H1 (cell line): ENCODE results near the gene C1QA. TPM values are rescaled to one million over a fixed set of nuclear protein-coding genes. Genes with fewer than 3 reads are reported as not detected.

Source experiments
- CTCF ChIA-PET: fragments of 300-600 bp; sonication (Branson Sonifier 250); formaldehyde crosslinking; loops from one replicate; lab custom pipeline; 2021; ENCODE audit not compliant: partially characterized antibody; lab: Charles Lee
- POLR2A ChIA-PET: fragments of 300-600 bp; sonication (Branson Sonifier 250); formaldehyde crosslinking; loops from one replicate; lab custom pipeline; 2021; ENCODE audit warnings: inconsistent platforms; ENCODE audit not compliant: partially characterized antibody; lab: Charles Lee
- DNase-seq, 2 experiments: peaks; one replicate each; pipeline versions ENCODE4 v3.0.0 to v3.0.0-alpha.2; 2010 to 2022; ENCODE audit warnings: low spot score in 2 of 2, low read depth in 1 of 2, mixed read lengths in 1 of 2
- FAIRE-seq: peaks from 2 replicates; lab custom pipeline; 2011; peaks lifted over from hg19 to GRCh38; lab: Jason Lieb, UNC
- H2AFZ ChIP-seq: 2 replicates; pipeline ENCODE4 v1.8.1; 2012; ENCODE audit warnings: low read length, inconsistent platforms
- H2AK5ac ChIP-seq: 2 replicates; pipeline ENCODE4 v1.6.1; 2013; ENCODE audit warnings: low read depth, low read length
- H2BK120ac ChIP-seq: replicated peaks from 2 replicates; pipeline ENCODE3; 2013; ENCODE audit warnings: low read depth, low read length, inconsistent platforms
- H2BK12ac ChIP-seq: 2 replicates; pipeline ENCODE4 v1.6.1; 2013; ENCODE audit warnings: low read depth, low read length
- H2BK15ac ChIP-seq: 2 replicates; pipeline ENCODE4 v1.6.1; 2013; ENCODE audit warnings: low read length
- H2BK20ac ChIP-seq: 2 replicates; pipeline ENCODE4 v1.6.1; 2013; ENCODE audit warnings: low read length
- H2BK5ac ChIP-seq: 2 replicates; pipeline ENCODE4 v1.6.1; 2013; ENCODE audit warnings: low read depth, low read length
- H3K14ac ChIP-seq: 2 replicates; pipeline ENCODE4 v1.6.1; 2013; ENCODE audit warnings: inconsistent platforms; ENCODE audit not compliant: insufficient read length
- H3K18ac ChIP-seq: 2 replicates; pipeline ENCODE4 v1.6.1; 2013; ENCODE audit warnings: low read length; ENCODE audit errors: extremely low read depth
- H3K23ac ChIP-seq: 2 replicates; pipeline ENCODE4 v1.6.1; 2013; ENCODE audit warnings: inconsistent platforms; ENCODE audit not compliant: insufficient read length
- H3K23me2 ChIP-seq: 2 replicates; pipeline ENCODE4 v1.6.1; 2013; ENCODE audit warnings: low read depth, low read length
- H3K27ac ChIP-seq: 2 replicates; pipeline ENCODE4 v1.6.1; 2011; ENCODE audit warnings: low read depth, low read length, inconsistent platforms
- H3K27me3 ChIP-seq, 4 experiments: replicated peaks in 1 of 4; 1 replicate in 1 of 4; 2 replicates in 3 of 4; pipeline versions ENCODE4 v1.6.1 to v1.8.1; 2011 to 2013; ENCODE audit warnings: low read length in 3 of 4, mild to moderate bottlenecking in 3 of 4, inconsistent platforms in 2 of 4, mixed read lengths in 2 of 4, moderate library complexity in 1 of 4; ENCODE audit not compliant: control insufficient read depth in 3 of 4, insufficient read depth in 3 of 4; ENCODE audit errors: extremely low read depth in 1 of 4
- H3K36me3 ChIP-seq, 4 experiments: 2 replicates each; pipeline versions ENCODE4 v1.6.1 to v1.8.1; 2011 to 2013; ENCODE audit warnings: mild to moderate bottlenecking in 4 of 4, low read length in 3 of 4, moderate library complexity in 2 of 4, control low read depth in 1 of 4, inconsistent platforms in 1 of 4; ENCODE audit not compliant: insufficient read depth in 4 of 4, control insufficient read depth in 2 of 4
- H3K4ac ChIP-seq: replicated peaks from 2 replicates; pipeline ENCODE3; 2013; ENCODE audit warnings: low read length, low read depth, mixed read lengths, inconsistent platforms; ENCODE audit not compliant: insufficient read length
- H3K4me1 ChIP-seq, 4 experiments: replicated peaks in 1 of 4; 1 replicate in 1 of 4; 2 replicates in 3 of 4; pipeline versions ENCODE4 v1.6.1 to v1.8.1; 2011 to 2013; ENCODE audit warnings: low read length in 3 of 4, inconsistent platforms in 2 of 4, mixed read lengths in 1 of 4; ENCODE audit not compliant: insufficient read depth in 4 of 4, control insufficient read depth in 3 of 4
- H3K4me2 ChIP-seq, 2 experiments: 2 replicates each; pipeline versions ENCODE4 v1.6.1 to v1.8.1; 2011 to 2013; ENCODE audit warnings: low read depth in 2 of 2, low read length in 2 of 2, control low read depth in 1 of 2, inconsistent platforms in 1 of 2, mild to moderate bottlenecking in 1 of 2; ENCODE audit not compliant: insufficient read depth in 1 of 2
- H3K4me3 ChIP-seq, 4 experiments: fragments of 200-600, 300-600 bp in 1 of 4; sonication (generic), shearing (Covaris generic), sonication (Bioruptor Twin) in 1 of 4; 2 replicates each; pipeline versions ENCODE4 v1.5.1 to v1.8.1; 2011 to 2016; ENCODE audit warnings: low read length in 4 of 4, low read depth in 3 of 4, control low read depth in 2 of 4, inconsistent platforms in 2 of 4, mild to moderate bottlenecking in 2 of 4, mixed read lengths in 1 of 4, moderate library complexity in 1 of 4; ENCODE audit not compliant: insufficient read depth in 2 of 4; ENCODE audit errors: extremely low read depth in 1 of 4
- H3K56ac ChIP-seq: replicated peaks from 2 replicates; pipeline ENCODE3; 2013; ENCODE audit warnings: low read depth, mild to moderate bottlenecking, mixed read lengths, low read length, inconsistent platforms; ENCODE audit not compliant: insufficient read length
- H3K79me1 ChIP-seq: 2 replicates; pipeline ENCODE4 v1.6.1; 2013; ENCODE audit warnings: low read depth, low read length, control low read depth
- H3K79me2 ChIP-seq, 2 experiments: 2 replicates each; pipeline versions ENCODE4 v1.6.1 to v1.8.1; 2012 to 2013; ENCODE audit warnings: low read length in 2 of 2, mild to moderate bottlenecking in 2 of 2, inconsistent platforms in 1 of 2; ENCODE audit not compliant: insufficient read depth in 2 of 2, control insufficient read depth in 1 of 2
- H3K9ac ChIP-seq, 4 experiments: replicated peaks in 1 of 4; 1 replicate in 1 of 4; 2 replicates in 3 of 4; pipeline versions ENCODE4 v1.6.1 to v1.8.1; 2011 to 2013; ENCODE audit warnings: low read depth in 3 of 4, low read length in 3 of 4, control low read depth in 2 of 4, mild to moderate bottlenecking in 2 of 4, moderate library complexity in 2 of 4, inconsistent platforms in 1 of 4; ENCODE audit errors: extremely low read depth in 1 of 4
- H3K9me3 ChIP-seq, 2 experiments: 2 replicates each; pipeline versions ENCODE4 v1.6.1 to v1.8.1; 2012 to 2013; ENCODE audit warnings: mild to moderate bottlenecking in 2 of 2, moderate library complexity in 2 of 2, control low read depth in 1 of 2, inconsistent platforms in 1 of 2, low read depth in 1 of 2, low read length in 1 of 2, mixed read lengths in 1 of 2; ENCODE audit not compliant: insufficient read depth in 2 of 2
- H4K20me1 ChIP-seq, 2 experiments: replicated peaks in 1 of 2; 2 replicates each; pipeline versions ENCODE3 to v1.8.1; 2011 to 2013; ENCODE audit warnings: inconsistent platforms in 2 of 2, low read length in 2 of 2, mild to moderate bottlenecking in 1 of 2; ENCODE audit not compliant: insufficient read depth in 2 of 2, control insufficient read depth in 1 of 2
- H4K5ac ChIP-seq: 2 replicates; pipeline ENCODE4 v1.6.1; 2013; ENCODE audit warnings: low read length, low read depth, mixed read lengths, inconsistent platforms; ENCODE audit not compliant: insufficient read length
- H4K8ac ChIP-seq: 2 replicates; pipeline ENCODE4 v1.8.0; 2013; ENCODE audit warnings: mild to moderate bottlenecking, moderate library complexity, low read length, inconsistent platforms; ENCODE audit not compliant: insufficient read depth; ENCODE audit errors: extremely low read depth
- H4K91ac ChIP-seq: replicated peaks from 2 replicates; pipeline ENCODE3; 2013; ENCODE audit warnings: low read length, mixed read lengths, inconsistent platforms; ENCODE audit not compliant: insufficient read length
- CHD1 ChIP-seq: IDR thresholded peaks from 2 replicates; pipeline ENCODE4 v1.6.1; 2012; ENCODE audit warnings: low read depth, low read length, improper control_type of control experiment
- MAFK ChIP-seq: IDR thresholded peaks from 2 replicates; pipeline ENCODE4 v1.6.1; 2012; ENCODE audit warnings: low read depth, mild to moderate bottlenecking, improper control_type of control experiment, low read length
- RNF2 ChIP-seq: fragments of 200-900, 300-1000 bp; sonication (generic); IDR thresholded peaks from 2 replicates; pipeline ENCODE4 v1.7.1; 2016; ENCODE audit warnings: borderline replicate concordance, low read depth, mild to moderate bottlenecking, antibody characterized with exemption, low read length; ENCODE audit not compliant: poor library complexity, severe bottlenecking; ENCODE audit errors: missing control alignments
- WGBS, 2 experiments: shearing (Covaris generic) in 1 of 2; methylation state at CpG; one replicate each; pipeline versions ENCODE4 v1.1.6 to v1.1.7; 2013 to 2015; ENCODE audit warnings: low lambda C conversion rate in 2 of 2, mixed read lengths in 2 of 2, inconsistent platforms in 1 of 2, low coverage in 1 of 2, missing lambda C conversion rate in 1 of 2; ENCODE audit not compliant: insufficient replicate concordance in 2 of 2, insufficient coverage in 1 of 2, insufficient read length in 1 of 2; ENCODE audit errors: extremely low coverage in 1 of 2, missing lambda C conversion rate in 1 of 2; 5-methylcytosine and 5-hydroxymethylcytosine counted together
- polyA plus RNA-seq, 7 experiments: library from polyadenylated mRNA; depleted of rRNA in 3 of 7; stranded (reverse) in 5 of 7; unstranded in 2 of 7; fragments of >200 nt in 5 of 7; fragments of 200-250 nt in 2 of 7; gene quantifications; 1 replicate in 5 of 7; 2 replicates in 1 of 7; 4 replicates in 1 of 7; pipeline versions ENCODE4 v1.2.1 to v1.2.3, GENCODE V29; 2011 to 2013; ENCODE audit warnings: missing spikeins in 2 of 7, mixed read lengths in 2 of 7
- total RNA-seq: library from RNA; stranded (reverse); fragmentation: NEBNext Ultra II Directional; extraction: Animal tissue kit (Norgen Biotek cat#: 25700); gene quantifications from 2 replicates; pipeline ENCODE4 v1.2.1, GENCODE V29; 2021

The C1QA gene
- total and polyA plus RNA-seq, 2 of the 8 experiments (the other 6 are each of a cell fraction or from before 2014, with no cell fraction given), result not detected

DNA sequence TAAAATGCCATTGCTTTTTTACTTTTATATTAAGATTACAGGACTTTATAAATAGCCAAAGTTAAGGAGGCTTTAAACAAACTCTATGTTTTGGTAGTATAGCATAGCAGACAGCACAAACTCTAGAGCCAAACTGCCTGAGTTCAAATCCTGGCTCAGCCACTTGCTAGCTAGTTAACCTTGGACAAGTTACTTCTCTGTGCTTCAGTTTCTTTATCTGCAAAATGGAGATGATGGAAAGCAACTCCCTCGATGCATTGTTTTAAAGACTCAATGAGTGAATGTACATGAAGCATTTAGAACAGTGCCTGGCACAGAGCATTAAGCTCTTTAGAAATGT is 38.0 kb downstream of the C1QA start:
- Histone ChIP-seq H3K27me3 (no peaks in the 10 kb centered on the region; a peak in 1 of 7 replicates), H4K8ac (no peak overlapping the region), H3K27ac (no peak overlapping the region), H3K4me2 (no peak overlapping the region), H2BK20ac (no peak overlapping the region), H4K5ac (no peak overlapping the region), H3K79me2 (no peaks in the 10 kb centered on the region; a peak in 1 of 4 replicates), H3K4ac (no peak overlapping the region), H3K36me3 (no peaks in the 10 kb centered on the region), H2BK5ac (no peak overlapping the region), H4K20me1 (peaks cover 0 to 11% of the 10 kb centered on the region in 2 experiments), H4K91ac (no peak overlapping the region), H3K23ac (no peak overlapping the region), H3K56ac (no peak overlapping the region), H2BK120ac (no peak overlapping the region), H3K4me1 (peaks cover 0 to 13% (median 6%) of the 10 kb centered on the region in 4 experiments; a peak in 4 of 7 replicates), H2AK5ac (no peak overlapping the region), H3K23me2 (peaks cover 12% of the 10 kb centered on the region; the same call in 1 of the 2 replicates), H3K4me3 (no peak overlapping the region), H2BK15ac (no peak overlapping the region), H2AFZ (no peak overlapping the region), H3K14ac (no peak overlapping the region), H3K79me1 (no peaks in the 10 kb centered on the region), H3K9ac (no peak overlapping the region), H3K18ac (no peak overlapping the region), H3K9me3 (no peaks in the 10 kb centered on the region), H2BK12ac (no peak overlapping the region)
- POLR2A ChIA-PET, result interaction anchor here (1.1 kb wide), 2 partner anchors 37 to 531 kb away, joined by 3 read pairs; no protein-coding TSS in a partner anchor
- no peak for FAIRE-seq
- TF ChIP-seq MAFK, result no peak
- TF ChIP-seq CHD1, result no peak
- TF ChIP-seq RNF2, result no peak
- CTCF ChIA-PET, result interaction anchor here (0.6 to 6.0 kb wide), 38 partner anchors 8 to 1237 kb away, joined by 3 to 43 read pairs (median 3); partner anchors contain the start of gene C1QB
- WGBS, 2 experiments, result 59% methylated on average over 1 of the region's 1 CpG; no CpG with 5 or more reads in 1 of the 2 experiments
- no peak for DNase-seq
